Upper lobe of left lung (tissue), 6 donors: ENCODE results near the gene ZNF488. TPM values are rescaled to one million over a fixed set of nuclear protein-coding genes. Genes with fewer than 3 reads are reported as not detected.

Experiments
- ATAC-seq, 2 donors: fragments of 200-7000 bp; cut with Tn5 transposase; one replicate each; pipeline ENCODE4 v1.9.1; 2022; ENCODE audit warnings: mild to moderate bottlenecking in 2 of 2, moderate library complexity in 2 of 2; ENCODE audit not compliant: low FRiP score in 2 of 2
- DNase-seq, 2 donors: peaks; one replicate each; pipeline ENCODE4 v3.0.0-alpha.2; 2019 to 2020
- H3K27ac ChIP-seq, 4 donors: fragments of 200-600 bp; sonication (generic); one replicate each; pipeline ENCODE4 v1.5.1; 2016 to 2019
- H3K27me3 ChIP-seq, 4 donors: fragments of 200-600 bp; sonication (generic); one replicate each; pipeline ENCODE4 v1.5.1; 2017 to 2019
- H3K36me3 ChIP-seq, 4 donors: fragments of 200-600 bp; sonication (generic); one replicate each; pipeline ENCODE4 v1.5.1; 2016 to 2019
- H3K4me1 ChIP-seq, 4 donors: fragments of 200-600 bp; sonication (generic); one replicate each; pipeline ENCODE4 v1.5.1; 2018 to 2019
- H3K4me3 ChIP-seq, 4 donors: fragments of 200-600 bp; sonication (generic); one replicate each; pipeline ENCODE4 v1.5.1; 2017 to 2019; ENCODE audit warnings: mild to moderate bottlenecking in 2 of 4, moderate library complexity in 1 of 4
- H3K9me3 ChIP-seq, 4 donors: fragments of 200-600 bp; sonication (generic); one replicate each; pipeline ENCODE4 v1.5.1; 2018 to 2019
- EP300 ChIP-seq, 4 donors: sonication (generic); formaldehyde crosslinking; IDR thresholded peaks; one replicate each; pipeline ENCODE4 v1.5.1; 2017; ENCODE audit warnings: antibody characterized with exemption in 4 of 4, control low read depth in 2 of 4
- POLR2A ChIP-seq, 4 donors: fragments of 450-650 bp; IDR thresholded peaks; one replicate each; pipeline ENCODE4 v1.5.1; 2016 to 2017; ENCODE audit warnings: antibody characterized with exemption in 4 of 4, mild to moderate bottlenecking in 2 of 4
- POLR2AphosphoS5 ChIP-seq, 2 donors: sonication (generic); formaldehyde crosslinking; IDR thresholded peaks; one replicate each; pipeline ENCODE4 v1.5.1; 2017; ENCODE audit warnings: antibody characterized with exemption in 2 of 2
- WGBS, 2 donors: methylation state at CpG; one replicate each; pipeline ENCODE4 v1.1.5; 2017 to 2018; 5-methylcytosine and 5-hydroxymethylcytosine counted together
- total RNA-seq, 6 donors: library from RNA; depleted of rRNA in 4 of 6; stranded (reverse); fragments of >200 nt in 4 of 6; gene quantifications; one replicate each; pipeline versions ENCODE4 v1.1.0 to v1.2.1, GENCODE V29; 2016 to 2021
- TF ChIP-seq, protein P1 (sequence below), 6 experiments: fragments of 450-650 bp in 4 of 6; fragments of 200-600 bp in 2 of 6; sonication (generic) in 2 of 6; IDR thresholded peaks; one replicate each; pipeline ENCODE4 v1.5.1; 2016 to 2019; ENCODE audit warnings: antibody characterized with exemption in 6 of 6
- donor health status: DM: no; HTN: no; CAD: no; lungs with moderate emphysema.
- donor health status: DM: no; HTN: yes; CAD: no; lungs with severe emphysema.

ZNF488 gene
- total RNA-seq, 6 donors from 2014 or later, result 0.15 to 0.66 (median 0.28) TPM; not detected in 2

DNA sequence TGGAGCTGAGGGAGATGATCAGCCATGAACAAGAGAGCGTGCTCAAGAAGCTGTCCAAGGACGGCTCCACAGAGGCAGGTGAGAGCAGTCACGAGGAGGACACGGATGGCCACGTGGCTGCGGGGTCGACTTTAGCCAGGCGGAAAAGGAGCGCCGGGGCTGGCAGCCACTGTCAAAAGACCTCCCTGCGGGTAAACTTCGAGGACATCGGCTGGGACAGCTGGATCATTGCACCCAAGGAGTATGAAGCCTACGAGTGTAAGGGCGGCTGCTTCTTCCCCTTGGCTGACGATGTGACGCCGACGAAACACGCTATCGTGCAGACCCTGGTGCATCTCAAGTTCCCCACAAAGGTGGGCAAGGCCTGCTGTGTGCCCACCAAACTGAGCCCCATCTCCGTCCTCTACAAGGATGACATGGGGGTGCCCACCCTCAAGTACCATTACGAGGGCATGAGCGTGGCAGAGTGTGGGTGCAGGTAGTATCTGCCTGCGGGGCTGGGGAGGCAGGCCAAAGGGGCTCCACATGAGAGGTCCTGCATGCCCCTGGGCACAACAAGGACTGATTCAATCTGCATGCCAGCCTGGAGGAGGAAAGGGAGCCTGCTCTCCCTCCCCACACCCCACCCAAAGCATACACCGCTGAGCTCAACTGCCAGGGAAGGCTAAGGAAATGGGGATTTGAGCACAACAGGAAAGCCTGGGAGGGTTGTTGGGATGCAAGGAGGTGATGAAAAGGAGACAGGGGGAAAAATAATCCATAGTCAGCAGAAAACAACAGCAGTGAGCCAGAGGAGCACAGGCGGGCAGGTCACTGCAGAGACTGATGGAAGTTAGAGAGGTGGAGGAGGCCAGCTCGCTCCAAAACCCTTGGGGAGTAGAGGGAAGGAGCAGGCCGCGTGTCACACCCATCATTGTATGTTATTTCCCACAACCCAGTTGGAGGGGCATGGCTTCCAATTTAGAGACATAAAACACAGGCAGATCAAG lies 58.5 kb downstream of the ZNF488 start:
- Histone ChIP-seq H3K27me3 (no peaks in the 10 kb centered on the region), H3K4me1 (no peaks in the 10 kb centered on the region), H3K4me3 (no peak overlapping the region), H3K27ac (no peak overlapping the region), H3K9me3 (no peaks in the 10 kb centered on the region), H3K36me3 (no peaks in the 10 kb centered on the region)
- 94 to 95% methylated on average over 22 to 30 of the region's 30 CpGs for WGBS, 2 donors
- ATAC-seq, result no peak
- DNase-seq, result peak in 1 of 2 donors; percentile 53
- TF ChIP-seq POLR2AphosphoS5 (IDR thresholded peaks at IDR 0.05) (no peak), POLR2A (IDR thresholded peaks at IDR 0.05) (no peak), EP300 (IDR thresholded peaks at IDR 0.05) (no peak)
- TF ChIP-seq, protein P1, sequence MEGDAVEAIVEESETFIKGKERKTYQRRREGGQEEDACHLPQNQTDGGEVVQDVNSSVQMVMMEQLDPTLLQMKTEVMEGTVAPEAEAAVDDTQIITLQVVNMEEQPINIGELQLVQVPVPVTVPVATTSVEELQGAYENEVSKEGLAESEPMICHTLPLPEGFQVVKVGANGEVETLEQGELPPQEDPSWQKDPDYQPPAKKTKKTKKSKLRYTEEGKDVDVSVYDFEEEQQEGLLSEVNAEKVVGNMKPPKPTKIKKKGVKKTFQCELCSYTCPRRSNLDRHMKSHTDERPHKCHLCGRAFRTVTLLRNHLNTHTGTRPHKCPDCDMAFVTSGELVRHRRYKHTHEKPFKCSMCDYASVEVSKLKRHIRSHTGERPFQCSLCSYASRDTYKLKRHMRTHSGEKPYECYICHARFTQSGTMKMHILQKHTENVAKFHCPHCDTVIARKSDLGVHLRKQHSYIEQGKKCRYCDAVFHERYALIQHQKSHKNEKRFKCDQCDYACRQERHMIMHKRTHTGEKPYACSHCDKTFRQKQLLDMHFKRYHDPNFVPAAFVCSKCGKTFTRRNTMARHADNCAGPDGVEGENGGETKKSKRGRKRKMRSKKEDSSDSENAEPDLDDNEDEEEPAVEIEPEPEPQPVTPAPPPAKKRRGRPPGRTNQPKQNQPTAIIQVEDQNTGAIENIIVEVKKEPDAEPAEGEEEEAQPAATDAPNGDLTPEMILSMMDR (IDR thresholded peaks at IDR 0.05), result no peak

DNA sequence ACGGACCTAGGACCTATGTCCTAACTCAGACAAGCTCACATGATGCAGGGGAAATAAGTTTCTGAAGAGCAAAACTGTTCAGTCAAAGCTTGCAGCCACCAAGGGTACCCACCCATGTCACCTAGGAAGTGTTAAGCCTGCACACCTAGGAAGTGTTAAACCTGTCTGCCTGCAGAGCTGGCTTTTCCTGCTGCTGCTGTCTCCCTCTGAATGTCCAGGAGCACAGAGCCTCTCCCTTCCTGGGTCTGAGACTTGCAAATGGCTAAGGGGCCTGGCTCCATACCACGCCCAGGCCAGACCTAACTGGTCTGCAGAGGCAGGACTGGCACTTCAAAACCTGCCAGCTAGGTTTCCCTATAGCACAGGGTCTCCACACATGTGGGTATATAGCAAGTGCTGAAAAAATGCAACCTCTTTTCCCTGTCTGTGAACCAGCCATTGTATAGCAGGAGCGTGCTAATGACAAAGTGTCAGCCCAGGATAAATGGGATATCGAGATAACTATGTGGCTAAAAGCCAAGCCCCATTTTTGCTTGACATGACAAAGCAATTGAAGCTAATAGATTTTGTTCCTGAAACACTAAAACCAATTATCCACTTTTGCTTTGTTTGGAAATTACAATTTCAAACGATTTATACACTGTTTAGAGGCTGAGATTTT lies 60.3 kb downstream of the ZNF488 start:
- H3K9me3 ChIP-seq, result no peaks in the 10 kb centered on the region
- DNase-seq (no peak), ATAC-seq (no peak)
- 49 to 63% methylated on average over 5 of the region's 5 CpGs for WGBS, 2 donors
- H3K4me1 ChIP-seq, result no peaks in the 10 kb centered on the region
- TF ChIP-seq POLR2AphosphoS5 (IDR thresholded peaks at IDR 0.05) (no peak), POLR2A (IDR thresholded peaks at IDR 0.05) (no peak), EP300 (IDR thresholded peaks at IDR 0.05) (no peak)
- TF ChIP-seq, protein P1 (IDR thresholded peaks at IDR 0.05), result no peak
- H3K27me3 ChIP-seq, result no peaks in the 10 kb centered on the region
- no peak overlapping the region for H3K4me3 ChIP-seq
- H3K27ac ChIP-seq, result no peak overlapping the region
- no peaks in the 10 kb centered on the region for H3K36me3 ChIP-seq

GRCh38 chr10:47323087-47323486 lies 61.0 kb downstream of the ZNF488 start:
- Histone ChIP-seq H3K36me3 (no peaks in the 10 kb centered on the region), H3K9me3 (no peaks in the 10 kb centered on the region), H3K4me3 (no peak overlapping the region), H3K27ac (no peak overlapping the region), H3K27me3 (no peaks in the 10 kb centered on the region), H3K4me1 (no peaks in the 10 kb centered on the region)
- no peak for DNase-seq
- TF ChIP-seq POLR2A (IDR thresholded peaks at IDR 0.05) (no peak), EP300 (IDR thresholded peaks at IDR 0.05) (no peak), POLR2AphosphoS5 (IDR thresholded peaks at IDR 0.05) (no peak)
- TF ChIP-seq, protein P1 (IDR thresholded peaks at IDR 0.05), result no peak
- 50 to 77% methylated on average over 1 of the region's 1 CpG for WGBS, 2 donors
- no peak for ATAC-seq

- WGBS, 2 donors, result 67 to 75% methylated on average over 22 to 35 of the region's 35 CpGs
- DNase-seq (no peak), ATAC-seq (no peak)
Measured at GRCh38 chr10:47322300-47323061, 61.6 kb downstream of the ZNF488 start, which contains the start of gene GDF2. Gene GDF2 (plus strand): TSS chr10:47322454. CDS start chr10:47322669, 215 bp downstream.

More at GRCh38 chr10:47322300-47323061, 61.6 kb downstream of the ZNF488 start, which contains the start of gene GDF2:
- H3K4me3 ChIP-seq, result no peak within 1 kb of the TSS
- H3K36me3 ChIP-seq, result no peaks in the 10 kb centered on the region
- no peaks in the 10 kb centered on the region for H3K27me3 ChIP-seq
- no peak for TF ChIP-seq POLR2A (IDR thresholded peaks at IDR 0.05)
- no peak for TF ChIP-seq EP300 (IDR thresholded peaks at IDR 0.05)
- no peak for TF ChIP-seq POLR2AphosphoS5 (IDR thresholded peaks at IDR 0.05)
- TF ChIP-seq, protein P1 (IDR thresholded peaks at IDR 0.05), result no peak
- H3K9me3 ChIP-seq, result no peaks in the 10 kb centered on the region
- no peaks in the 10 kb centered on the region for H3K4me1 ChIP-seq
- no peak within 1 kb of the TSS for H3K27ac ChIP-seq
